Trophoblast cell (in vitro differentiated cells and primary cell): ENCODE data around the gene NDUFA11.
A peak's percentile ranks its signal among the peaks of the same experiment; 100 is the strongest.

Experiments
- DNase-seq, 2 donors: peaks; one replicate each; pipeline ENCODE4 v3.0.0-alpha.2; 2016
- H2AFZ ChIP-seq: 2 replicates; pipeline ENCODE4 v1.6.1; 2013; ENCODE audit warnings: low read length, moderate library complexity, mild to moderate bottlenecking; ENCODE audit not compliant: insufficient read depth, poor library complexity
- H2AK5ac ChIP-seq: 2 replicates; pipeline ENCODE4 v1.6.1; 2013; ENCODE audit warnings: mild to moderate bottlenecking, low read length
- H2BK120ac ChIP-seq: 2 replicates; pipeline ENCODE4 v1.6.1; 2013; ENCODE audit warnings: low read length, mild to moderate bottlenecking, moderate library complexity; ENCODE audit not compliant: insufficient read depth, poor library complexity
- H2BK12ac ChIP-seq: 2 replicates; pipeline ENCODE4 v1.6.1; 2013; ENCODE audit warnings: mild to moderate bottlenecking, low read length, moderate library complexity
- H2BK5ac ChIP-seq: 2 replicates; pipeline ENCODE4 v1.6.1; 2013; ENCODE audit warnings: low read length, low read depth, moderate library complexity, mild to moderate bottlenecking; ENCODE audit not compliant: poor library complexity
- H3K14ac ChIP-seq: 2 replicates; pipeline ENCODE4 v1.6.1; 2013; ENCODE audit warnings: mild to moderate bottlenecking, low read length
- H3K18ac ChIP-seq: 2 replicates; pipeline ENCODE4 v1.6.1; 2013; ENCODE audit warnings: mild to moderate bottlenecking, low read length
- H3K23ac ChIP-seq: 2 replicates; pipeline ENCODE4 v1.6.1; 2013; ENCODE audit warnings: low read length
- H3K27ac ChIP-seq: 2 replicates; pipeline ENCODE4 v1.5.1; 2013; ENCODE audit warnings: low read depth, mild to moderate bottlenecking, inconsistent platforms, low read length, moderate library complexity
- H3K27me3 ChIP-seq: 2 replicates; pipeline ENCODE4 v1.6.1; 2013; ENCODE audit warnings: inconsistent platforms, mild to moderate bottlenecking, low read length, moderate library complexity; ENCODE audit not compliant: insufficient read depth
- H3K36me3 ChIP-seq, 2 experiments: 1 replicate in 1 of 2; 2 replicates in 1 of 2; pipeline ENCODE4 v1.6.1; 2013; ENCODE audit warnings: low read length in 2 of 2, mild to moderate bottlenecking in 2 of 2, moderate library complexity in 1 of 2; ENCODE audit not compliant: insufficient read depth in 2 of 2, control insufficient read depth in 1 of 2
- H3K4ac ChIP-seq: 2 replicates; pipeline ENCODE4 v1.6.1; 2013; ENCODE audit warnings: low read depth, mild to moderate bottlenecking, low read length, moderate library complexity
- H3K4me1 ChIP-seq, 2 experiments: 1 replicate in 1 of 2; 2 replicates in 1 of 2; pipeline ENCODE4 v1.6.1; 2013; ENCODE audit warnings: low read length in 2 of 2, mild to moderate bottlenecking in 2 of 2, moderate library complexity in 1 of 2; ENCODE audit not compliant: insufficient read depth in 2 of 2, control insufficient read depth in 1 of 2
- H3K4me2 ChIP-seq: 2 replicates; pipeline ENCODE4 v1.6.1; 2013; ENCODE audit warnings: inconsistent platforms, mild to moderate bottlenecking, low read length, moderate library complexity
- H3K4me3 ChIP-seq: 2 replicates; pipeline ENCODE4 v1.5.1; 2013; ENCODE audit warnings: mild to moderate bottlenecking, low read depth, low read length, inconsistent platforms
- H3K79me1 ChIP-seq: one replicate; pipeline ENCODE4 v1.6.1; 2013; ENCODE audit warnings: low read length
- H3K79me2 ChIP-seq: 2 replicates; pipeline ENCODE4 v1.6.1; 2013; ENCODE audit warnings: low read length, mild to moderate bottlenecking; ENCODE audit not compliant: control insufficient read depth, insufficient read depth, poor library complexity
- H3K9ac ChIP-seq: 2 replicates; pipeline ENCODE4 v1.6.1; 2013; ENCODE audit warnings: mild to moderate bottlenecking, low read length
- H3K9me3 ChIP-seq: 2 replicates; pipeline ENCODE4 v1.6.1; 2013; ENCODE audit warnings: low read depth, mild to moderate bottlenecking, control low read depth, inconsistent platforms, low read length; ENCODE audit not compliant: insufficient read depth
- H4K12ac ChIP-seq: 2 replicates; pipeline ENCODE4 v1.6.1; 2013; ENCODE audit warnings: low read depth, mild to moderate bottlenecking, low read length, moderate library complexity
- H4K8ac ChIP-seq: 2 replicates; pipeline ENCODE4 v1.6.1; 2013; ENCODE audit warnings: low read depth, mild to moderate bottlenecking, low read length, moderate library complexity
- H4K91ac ChIP-seq: one replicate; pipeline ENCODE4 v1.6.1; 2013; ENCODE audit warnings: low read depth, mild to moderate bottlenecking, low read length, moderate library complexity
- WGBS: extraction: QIAGEN DNeasy Blood & Tissue Kit; methylation state at CpG from one replicate; pipeline ENCODE4 v1.1.7; 2013; ENCODE audit warnings: missing lambda C conversion rate; ENCODE audit not compliant: insufficient read length, insufficient coverage; ENCODE audit errors: extremely low coverage; 5-methylcytosine and 5-hydroxymethylcytosine counted together

NDUFA11 gene

DNA sequence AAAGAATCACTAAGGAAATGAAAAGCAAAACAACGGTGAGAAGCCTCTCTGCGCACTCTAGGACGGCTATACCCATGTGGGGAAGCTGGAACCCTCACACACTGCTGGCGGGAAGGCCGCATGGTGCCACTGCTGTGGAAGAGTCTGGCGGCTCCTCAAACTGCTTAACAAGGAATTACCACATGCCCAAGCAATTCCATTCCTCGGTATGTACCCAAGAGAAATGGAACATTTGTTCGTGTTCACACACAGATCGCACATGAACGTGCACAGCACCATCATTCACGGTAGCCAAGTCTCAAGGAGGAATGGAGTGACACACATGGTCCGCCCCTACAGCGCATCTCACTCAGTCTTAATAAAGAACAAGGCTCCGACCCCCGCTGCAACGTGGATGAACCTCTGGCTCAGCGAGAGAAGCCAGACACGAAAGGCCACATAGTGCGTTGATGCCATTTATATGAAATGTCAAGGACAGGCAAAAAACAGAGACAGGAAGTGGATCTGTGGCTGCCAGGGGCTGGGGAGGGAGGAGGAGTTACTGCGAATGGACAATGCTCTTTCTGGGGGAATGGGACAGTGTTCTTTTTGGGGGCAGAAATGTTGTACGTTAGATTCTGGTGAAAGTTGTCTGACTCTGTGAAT, 18.0 kb upstream of the NDUFA11 start:
- H2BK120ac ChIP-seq = no peak overlapping the region

DNA sequence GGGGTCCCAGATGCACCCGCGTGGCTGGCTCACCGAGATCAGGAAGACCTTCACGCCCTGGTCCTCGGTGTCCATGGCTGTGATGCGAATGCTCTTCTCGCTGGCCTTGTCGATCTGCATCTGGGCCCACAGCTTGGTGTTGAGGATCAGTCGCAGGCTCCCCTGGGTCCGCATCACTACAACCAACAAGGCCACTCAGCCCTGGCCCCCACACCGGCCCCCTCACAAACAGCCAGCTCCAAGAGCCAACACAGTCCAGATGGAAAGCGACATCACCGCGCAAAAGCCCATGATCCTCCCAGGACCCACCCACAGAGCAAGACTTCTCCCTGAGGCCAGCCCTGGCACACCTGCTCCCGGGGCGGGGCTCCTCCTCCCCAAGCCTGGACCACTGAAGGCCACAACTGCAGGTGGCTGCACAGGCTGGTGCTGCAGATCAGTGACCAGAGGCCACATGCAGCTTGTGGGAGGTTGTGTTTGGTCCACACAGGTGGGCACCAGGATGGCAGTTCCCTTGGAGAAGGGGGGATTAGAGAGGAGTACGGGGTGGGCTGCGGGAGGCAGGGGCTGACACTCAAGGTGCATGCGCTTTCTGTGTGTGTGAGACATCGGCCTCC, 15.0 kb upstream of the NDUFA11 start:
- no peak for DNase-seq
- no peak overlapping the region for H4K8ac ChIP-seq

More for the DNA sequence above, 18.0 kb upstream of the NDUFA11 start:
- Histone ChIP-seq H3K9ac (no peak overlapping the region), H4K91ac (no peak overlapping the region), H3K79me2 (no peaks in the 10 kb centered on the region), H2AFZ (no peak overlapping the region), H3K23ac (no peak overlapping the region), H3K4ac (no peak overlapping the region), H3K27me3 (no peaks in the 10 kb centered on the region), H3K36me3 (peaks cover 79 to 85% of the 10 kb centered on the region in 2 experiments), H2BK5ac (no peak overlapping the region), H3K14ac (no peak overlapping the region), H3K4me3 (no peak overlapping the region), H3K79me1 (no peaks in the 10 kb centered on the region), H3K18ac (no peak overlapping the region), H3K4me2 (no peak overlapping the region), H2AK5ac (no peak overlapping the region), H3K27ac (no peak overlapping the region), H3K4me1 (peaks cover 0 to under 1% of the 10 kb centered on the region in 2 experiments), H4K12ac (no peak overlapping the region), H2BK12ac (no peak overlapping the region), H4K8ac (no peak overlapping the region), H3K9me3 (no peaks in the 10 kb centered on the region)
- WGBS = no CpG with 5 or more reads among the region's 21 CpGs
- no peak for DNase-seq

DNA sequence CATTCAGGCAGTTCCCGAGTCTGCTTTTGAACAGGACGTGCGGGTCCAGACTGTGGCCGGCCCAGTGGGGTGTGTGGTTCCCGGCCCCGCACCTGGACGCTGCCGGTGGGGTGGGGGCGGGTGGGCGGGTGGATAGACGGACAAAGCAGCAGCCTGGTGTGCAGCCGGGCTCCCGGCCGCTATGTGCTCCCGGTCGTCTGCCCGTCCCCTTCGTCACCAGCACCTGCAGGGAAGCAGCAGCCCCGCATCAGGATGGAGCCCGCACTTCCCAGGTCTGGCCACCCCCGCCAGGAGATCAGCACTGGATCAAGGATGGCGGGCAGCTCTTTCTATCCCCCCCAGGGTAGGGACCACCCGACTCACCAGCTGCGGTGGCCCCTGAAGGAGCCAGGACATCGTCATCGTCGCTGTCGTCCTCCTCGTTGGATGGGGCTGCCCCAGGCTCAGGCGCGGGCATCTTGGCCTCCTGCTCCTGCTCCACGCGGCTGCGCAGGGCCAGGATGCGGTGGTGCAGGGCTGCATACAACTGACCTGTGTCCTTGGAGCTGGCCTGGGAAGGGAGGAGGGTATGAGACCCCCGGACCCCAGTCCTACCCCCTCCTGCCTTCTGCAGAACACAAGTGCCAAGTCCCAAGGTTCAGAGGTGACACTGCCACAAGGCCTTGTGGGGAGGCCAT, 14.0 kb upstream of the NDUFA11 start:
- H3K27ac ChIP-seq = no peak overlapping the region
- H3K23ac ChIP-seq = no peak overlapping the region
- no peak overlapping the region for H3K4me3 ChIP-seq
- DNase-seq = no peak
- no peak overlapping the region for H4K91ac ChIP-seq
- H3K14ac ChIP-seq = no peak overlapping the region
- H3K4ac ChIP-seq = no peak overlapping the region
- no CpG with 5 or more reads among the region's 36 CpGs for WGBS
- peaks cover 6% of the 10 kb centered on the region for H3K79me2 ChIP-seq
- no peaks in the 10 kb centered on the region for H3K9me3 ChIP-seq
- H3K4me2 ChIP-seq = no peak overlapping the region
- no peak overlapping the region for H2AK5ac ChIP-seq
- H2BK12ac ChIP-seq = no peak overlapping the region
- no peak overlapping the region for H2BK120ac ChIP-seq
- H3K4me1 ChIP-seq = peaks cover 30 to 37% of the 10 kb centered on the region in 2 experiments
- no peak overlapping the region for H4K12ac ChIP-seq
- H3K18ac ChIP-seq = no peak overlapping the region
- no peak overlapping the region for H4K8ac ChIP-seq
- peaks cover 28% of the 10 kb centered on the region for H3K79me1 ChIP-seq
- H2AFZ ChIP-seq = no peak overlapping the region
- no peak overlapping the region for H3K9ac ChIP-seq
- H2BK5ac ChIP-seq = no peak overlapping the region
- H3K27me3 ChIP-seq = no peaks in the 10 kb centered on the region
- peaks cover 65% of the 10 kb centered on the region in 2 experiments for H3K36me3 ChIP-seq

More for the DNA sequence above, 15.0 kb upstream of the NDUFA11 start:
- H2BK12ac ChIP-seq = no peak overlapping the region
- no peak overlapping the region for H3K18ac ChIP-seq
- H4K12ac ChIP-seq = no peak overlapping the region
- no peak overlapping the region for H2BK5ac ChIP-seq
- no peak overlapping the region for H3K27ac ChIP-seq
- H2BK120ac ChIP-seq = no peak overlapping the region
- H3K23ac ChIP-seq = no peak overlapping the region
- no peak overlapping the region for H3K14ac ChIP-seq
- no peak overlapping the region for H4K91ac ChIP-seq
- peaks cover 6% of the 10 kb centered on the region for H3K79me2 ChIP-seq
- no peak overlapping the region for H3K9ac ChIP-seq
- H3K9me3 ChIP-seq = no peaks in the 10 kb centered on the region
- H3K4me3 ChIP-seq = no peak overlapping the region
- no peak overlapping the region for H2AK5ac ChIP-seq
- H2AFZ ChIP-seq = no peak overlapping the region
- H3K4ac ChIP-seq = no peak overlapping the region
- peaks cover 68 to 69% of the 10 kb centered on the region in 2 experiments for H3K36me3 ChIP-seq
- WGBS = no CpG with 5 or more reads among the region's 20 CpGs
- no peak overlapping the region for H3K4me2 ChIP-seq
- H3K27me3 ChIP-seq = no peaks in the 10 kb centered on the region
- H3K4me1 ChIP-seq = peaks cover 30 to 31% of the 10 kb centered on the region in 2 experiments
- peaks cover 24% of the 10 kb centered on the region for H3K79me1 ChIP-seq

DNA sequence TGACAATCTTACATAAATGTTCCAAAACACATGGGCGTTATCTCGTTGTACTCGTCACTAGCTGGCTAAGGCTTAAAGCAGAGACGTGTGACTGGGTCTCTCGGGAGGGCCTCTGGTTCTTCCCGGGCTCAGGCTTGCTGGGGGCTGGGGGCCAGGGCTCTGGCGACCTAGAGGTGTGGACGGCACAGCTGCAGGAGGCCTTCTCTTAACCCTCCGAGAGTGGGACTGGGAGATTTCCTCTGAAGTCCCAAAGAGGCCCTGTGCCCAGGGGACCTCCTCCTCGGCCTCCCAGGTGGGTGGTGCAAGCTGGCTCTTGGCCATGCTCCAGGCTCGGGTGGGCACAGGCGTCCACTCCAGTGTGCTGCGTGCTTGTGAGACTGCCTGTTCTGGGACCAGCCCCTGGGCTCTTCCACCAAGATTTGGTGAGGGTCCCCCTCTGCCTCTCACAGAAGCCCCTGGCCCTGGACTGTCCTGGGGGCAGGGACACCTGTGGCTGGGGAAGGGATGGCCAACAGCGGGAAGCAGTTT, 12.7 kb upstream of the NDUFA11 start:
- H3K36me3 ChIP-seq = peaks cover 55 to 56% of the 10 kb centered on the region in 2 experiments
- H4K12ac ChIP-seq = peak overlapping the region; percentile 55

More for the DNA sequence above, 12.7 kb upstream of the NDUFA11 start:
- Histone ChIP-seq H2AK5ac (no peak overlapping the region), H3K79me1 (peaks cover 28% of the 10 kb centered on the region), H3K4me1 (peaks cover 30 to 37% of the 10 kb centered on the region in 2 experiments), H3K4me2 (no peak overlapping the region), H4K91ac (peak overlapping the region; percentile 90), H3K14ac (peak overlapping the region; percentile 15), H3K4ac (no peak overlapping the region), H3K27me3 (no peaks in the 10 kb centered on the region), H3K4me3 (no peak overlapping the region), H2AFZ (no peak overlapping the region), H3K79me2 (peaks cover 6% of the 10 kb centered on the region), H3K27ac (peak overlapping the region; percentile 46), H3K18ac (peak overlapping the region; percentile 42), H3K9me3 (no peaks in the 10 kb centered on the region), H2BK12ac (peak overlapping the region; percentile 75), H4K8ac (no peak overlapping the region), H2BK120ac (no peak overlapping the region), H2BK5ac (peak overlapping the region; percentile 58), H3K9ac (no peak overlapping the region), H3K23ac (no peak overlapping the region)
- no peak for DNase-seq
- WGBS = no CpG with 5 or more reads among the region's 14 CpGs
